GM18870 (cell line): Measurements from ENCODE around the gene MAX.
"Not testable (repeated sequence)": the region's sequence is repeated elsewhere in the genome, so short reads cannot be mapped to it uniquely, and the experiment has no call there.

ENCODE experiments used
- ATAC-seq: cut with Tn5 transposase; IDR thresholded peaks from one replicate; pipeline ENCODE4 v1.9.1; 2021; ENCODE audit warnings: moderate library complexity; ENCODE audit not compliant: unreplicated experiment

Gene MAX

GRCh38 chr14:65041434-65041915, 60.8 kb downstream of the MAX start:
- no peak for ATAC-seq

- ATAC-seq, result no peak
Observed at GRCh38 chr14:65040666-65041433, 61.5 kb downstream of the MAX start.

- ATAC-seq, result no peak
Observed at GRCh38 chr14:65038966-65039365, 63.4 kb downstream of the MAX start.

- no peak for ATAC-seq
Observed at GRCh38 chr14:65035049-65035448, 67.3 kb downstream of the MAX start.

- ATAC-seq, result no peak
Observed at GRCh38 chr14:65034021-65034420, 68.3 kb downstream of the MAX start.

- no peak for ATAC-seq
Observed at GRCh38 chr14:65033181-65033580, 69.1 kb downstream of the MAX start.

- no peak for ATAC-seq
Observed at GRCh38 chr14:65032319-65032718, 70.0 kb downstream of the MAX start.

- not testable (repeated sequence) for ATAC-seq
Observed at GRCh38 chr14:65031321-65031720, 71.0 kb downstream of the MAX start.

GRCh38 chr14:65028937-65029336, 73.4 kb downstream of the MAX start:
- no peak for ATAC-seq

GRCh38 chr14:65027127-65027799, 75.1 kb downstream of the MAX start:
- no peak for ATAC-seq

- ATAC-seq, result no peak
Observed at GRCh38 chr14:65026526-65026925, 75.8 kb downstream of the MAX start.

- no peak for ATAC-seq
Observed at GRCh38 chr14:65025818-65026217, 76.5 kb downstream of the MAX start.
